Vagina (tissue), 2 donors: ENCODE measurements around the gene MEGF9.

Experiments used
- POLR2A ChIP-seq, 2 donors: fragments of 450-650 bp; IDR thresholded peaks; one replicate each; pipeline ENCODE4 v1.6.1; 2017; ENCODE audit warnings: antibody characterized with exemption in 2 of 2, mild to moderate bottlenecking in 2 of 2, moderate library complexity in 2 of 2
- POLR2AphosphoS5 ChIP-seq, 2 donors: sonication (generic); formaldehyde crosslinking; IDR thresholded peaks; one replicate each; pipeline ENCODE4 v1.9.0; 2017; ENCODE audit warnings: antibody characterized with exemption in 2 of 2, mild to moderate bottlenecking in 2 of 2, low read depth in 1 of 2; ENCODE audit not compliant: insufficient read depth in 1 of 2
- TF ChIP-seq, protein P1 (sequence below), 3 experiments: fragments of 450-650 bp in 2 of 3; fragments of 200-600 bp in 1 of 3; sonication (generic) in 1 of 3; IDR thresholded peaks; one replicate each; pipeline ENCODE4 v1.5.1; 2017 to 2019; ENCODE audit warnings: antibody characterized with exemption in 3 of 3, mild to moderate bottlenecking in 2 of 3, moderate library complexity in 2 of 3

DNA sequence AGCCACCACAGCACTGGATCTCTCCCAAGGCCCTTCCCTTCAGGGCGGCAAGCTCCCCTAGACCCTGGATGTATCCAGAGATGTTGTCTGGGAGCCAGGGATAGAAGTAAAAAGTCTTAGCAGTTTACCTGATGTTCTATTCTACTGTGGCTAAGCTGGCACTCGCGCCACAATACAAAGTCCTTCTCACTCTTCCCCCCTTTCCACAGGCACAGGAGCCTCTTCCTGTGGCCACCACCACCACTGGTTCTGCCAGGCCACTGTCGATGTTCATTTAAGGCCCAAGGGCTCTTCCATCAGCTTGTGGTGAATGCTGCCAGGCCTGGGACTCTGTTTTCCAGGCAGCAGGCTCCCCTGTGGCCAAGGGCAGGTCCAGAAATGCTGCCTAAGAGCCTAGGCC lies 33.7 kb downstream of the MEGF9 start:
- TF ChIP-seq, protein P1, sequence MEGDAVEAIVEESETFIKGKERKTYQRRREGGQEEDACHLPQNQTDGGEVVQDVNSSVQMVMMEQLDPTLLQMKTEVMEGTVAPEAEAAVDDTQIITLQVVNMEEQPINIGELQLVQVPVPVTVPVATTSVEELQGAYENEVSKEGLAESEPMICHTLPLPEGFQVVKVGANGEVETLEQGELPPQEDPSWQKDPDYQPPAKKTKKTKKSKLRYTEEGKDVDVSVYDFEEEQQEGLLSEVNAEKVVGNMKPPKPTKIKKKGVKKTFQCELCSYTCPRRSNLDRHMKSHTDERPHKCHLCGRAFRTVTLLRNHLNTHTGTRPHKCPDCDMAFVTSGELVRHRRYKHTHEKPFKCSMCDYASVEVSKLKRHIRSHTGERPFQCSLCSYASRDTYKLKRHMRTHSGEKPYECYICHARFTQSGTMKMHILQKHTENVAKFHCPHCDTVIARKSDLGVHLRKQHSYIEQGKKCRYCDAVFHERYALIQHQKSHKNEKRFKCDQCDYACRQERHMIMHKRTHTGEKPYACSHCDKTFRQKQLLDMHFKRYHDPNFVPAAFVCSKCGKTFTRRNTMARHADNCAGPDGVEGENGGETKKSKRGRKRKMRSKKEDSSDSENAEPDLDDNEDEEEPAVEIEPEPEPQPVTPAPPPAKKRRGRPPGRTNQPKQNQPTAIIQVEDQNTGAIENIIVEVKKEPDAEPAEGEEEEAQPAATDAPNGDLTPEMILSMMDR (IDR thresholded peaks at IDR 0.05), result no peak
- TF ChIP-seq POLR2A (IDR thresholded peaks at IDR 0.05), result no peak
- no peak for TF ChIP-seq POLR2AphosphoS5 (IDR thresholded peaks at IDR 0.05; ENCODE audit: insufficient read depth in 1 of 2, low read depth in 1 of 2)
